HepG2 (cell line): Measurements from ENCODE around the gene TBC1D20. TPM values are rescaled to one million over a fixed set of nuclear protein-coding genes. Genes with fewer than 3 reads are reported as not detected.

Experiments
- AHDC1 ChIP-seq: sonication (generic); formaldehyde crosslinking; IDR thresholded peaks from 2 replicates; pipeline ENCODE4 v1.5.1; 2020; ENCODE audit warnings: mild to moderate bottlenecking, missing genetic modification reagents, borderline replicate concordance
- E2F1 ChIP-seq: sonication (generic); formaldehyde crosslinking; IDR thresholded peaks from 2 replicates; pipeline ENCODE4 v1.5.0; 2020; ENCODE audit warnings: missing genetic modification reagents
- EHMT2 ChIP-seq: fragments of 200-600 bp; sonication (generic); IDR thresholded peaks from 2 replicates; pipeline ENCODE4 v1.7.0; 2017; ENCODE audit warnings: antibody characterized with exemption, low read depth, low read length, borderline replicate concordance
- ERF ChIP-seq: IDR thresholded peaks from 2 replicates; pipeline ENCODE4 v1.6.1; 2018; ENCODE audit warnings: missing biosample characterization, missing genetic modification reagents
- KDM1A ChIP-seq: IDR thresholded peaks from 2 replicates; pipeline ENCODE4 v1.6.1; 2016; ENCODE audit warnings: missing compliant biosample characterization
- MIER2 ChIP-seq: IDR thresholded peaks from 2 replicates; pipeline ENCODE4 v1.6.1; 2016; ENCODE audit warnings: missing biosample characterization, missing genetic modification reagents
- ZBTB44 ChIP-seq: sonication (generic); formaldehyde crosslinking; IDR thresholded peaks from 2 replicates; pipeline ENCODE4 v1.4.0; 2020; ENCODE audit warnings: missing genetic modification reagents
- ZNF564 ChIP-seq: sonication (generic); formaldehyde crosslinking; IDR thresholded peaks from 2 replicates; pipeline ENCODE4 v1.8.1; 2023; ENCODE audit warnings: mild to moderate bottlenecking, missing genetic modification reagents
- ZNF776 ChIP-seq: sonication (generic); formaldehyde crosslinking; IDR thresholded peaks from 2 replicates; pipeline ENCODE4 v1.4.0; 2020; ENCODE audit warnings: mild to moderate bottlenecking, missing genetic modification reagents
- ZNF878 ChIP-seq: sonication (generic); formaldehyde crosslinking; IDR thresholded peaks from 2 replicates; pipeline ENCODE4 v1.8.1; 2023; ENCODE audit warnings: mild to moderate bottlenecking, missing genetic modification reagents, moderate library complexity
- polyA plus RNA-seq, 8 experiments: library from polyadenylated mRNA; depleted of rRNA in 3 of 8; stranded (reverse) in 7 of 8; unstranded in 1 of 8; fragments of >200 nt; fragmentation: Illumina TruSeq in 4 of 8; extraction: Trizol in 4 of 8; gene quantifications; 2 replicates each; pipeline versions ENCODE4 v1.2.1 to v1.2.3, GENCODE V29; 2011 to 2016; ENCODE audit warnings: low read depth in 4 of 8, missing spikeins in 1 of 8, mixed read lengths in 1 of 8; ENCODE audit not compliant: insufficient read depth in 1 of 8
- total RNA-seq, 5 experiments: library from RNA; depleted of rRNA; stranded (reverse); fragments of >200 nt; fragmentation: Illumina TruSeq; extraction: Trizol; gene quantifications; 2 replicates each; pipeline ENCODE4 v1.2.3, GENCODE V29; 2016; ENCODE audit warnings: low read depth in 1 of 5
- TF ChIP-seq, protein P1 (sequence below): sonication (generic); formaldehyde crosslinking; IDR thresholded peaks from 2 replicates; pipeline ENCODE4 v1.4.0; 2020; ENCODE audit warnings: mild to moderate bottlenecking, missing genetic modification reagents

Gene TBC1D20
- total and polyA plus RNA-seq, 2 of the 13 experiments (the other 11 are each of a cell fraction or from before 2014, with no cell fraction given), result 36.6 to 47.1 TPM

DNA sequence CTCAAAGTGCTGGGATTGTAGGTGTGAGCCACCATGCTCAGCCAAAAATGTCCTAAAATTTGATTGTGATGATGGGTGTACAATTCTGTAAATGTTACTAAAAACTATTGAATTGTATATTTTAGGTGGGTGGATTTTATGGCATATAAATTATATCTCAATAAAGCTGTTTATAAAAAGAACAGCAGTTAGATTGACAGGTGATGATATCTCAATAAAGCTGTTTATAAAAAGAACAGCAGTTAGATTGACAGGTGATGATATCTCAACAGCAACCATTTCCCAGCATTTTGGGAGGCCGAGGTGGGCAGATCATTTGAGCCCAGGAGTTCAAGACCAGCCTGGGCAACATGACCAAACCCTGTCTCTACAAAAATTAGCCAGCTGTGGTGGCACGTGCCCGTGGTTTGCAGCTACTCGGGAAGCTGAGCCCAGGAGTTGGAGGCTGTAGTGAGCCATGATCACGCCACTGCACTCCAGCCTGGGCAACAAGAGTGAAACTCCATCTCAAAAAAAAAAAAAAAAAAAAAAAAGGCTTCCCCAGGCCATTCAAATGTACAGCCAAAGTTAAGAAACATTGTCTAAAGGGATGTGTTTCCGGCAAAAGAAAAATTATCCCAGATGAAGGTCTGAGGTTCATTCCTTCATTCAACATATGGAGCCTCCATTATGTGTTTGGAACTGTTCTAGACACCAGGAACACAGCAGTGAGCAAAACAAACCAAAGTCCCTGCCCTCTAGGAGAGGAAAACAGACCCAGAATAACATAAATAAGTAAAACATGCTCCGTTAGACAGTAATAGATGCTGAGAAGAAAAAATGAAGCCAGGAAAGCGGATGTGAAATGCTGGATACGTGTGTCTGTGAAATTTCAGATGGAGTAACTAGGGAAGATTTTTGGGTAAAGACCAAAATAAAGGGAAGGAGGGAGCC lies 55.9 kb downstream of the TBC1D20 start (continued):
- TF ChIP-seq, protein P1, sequence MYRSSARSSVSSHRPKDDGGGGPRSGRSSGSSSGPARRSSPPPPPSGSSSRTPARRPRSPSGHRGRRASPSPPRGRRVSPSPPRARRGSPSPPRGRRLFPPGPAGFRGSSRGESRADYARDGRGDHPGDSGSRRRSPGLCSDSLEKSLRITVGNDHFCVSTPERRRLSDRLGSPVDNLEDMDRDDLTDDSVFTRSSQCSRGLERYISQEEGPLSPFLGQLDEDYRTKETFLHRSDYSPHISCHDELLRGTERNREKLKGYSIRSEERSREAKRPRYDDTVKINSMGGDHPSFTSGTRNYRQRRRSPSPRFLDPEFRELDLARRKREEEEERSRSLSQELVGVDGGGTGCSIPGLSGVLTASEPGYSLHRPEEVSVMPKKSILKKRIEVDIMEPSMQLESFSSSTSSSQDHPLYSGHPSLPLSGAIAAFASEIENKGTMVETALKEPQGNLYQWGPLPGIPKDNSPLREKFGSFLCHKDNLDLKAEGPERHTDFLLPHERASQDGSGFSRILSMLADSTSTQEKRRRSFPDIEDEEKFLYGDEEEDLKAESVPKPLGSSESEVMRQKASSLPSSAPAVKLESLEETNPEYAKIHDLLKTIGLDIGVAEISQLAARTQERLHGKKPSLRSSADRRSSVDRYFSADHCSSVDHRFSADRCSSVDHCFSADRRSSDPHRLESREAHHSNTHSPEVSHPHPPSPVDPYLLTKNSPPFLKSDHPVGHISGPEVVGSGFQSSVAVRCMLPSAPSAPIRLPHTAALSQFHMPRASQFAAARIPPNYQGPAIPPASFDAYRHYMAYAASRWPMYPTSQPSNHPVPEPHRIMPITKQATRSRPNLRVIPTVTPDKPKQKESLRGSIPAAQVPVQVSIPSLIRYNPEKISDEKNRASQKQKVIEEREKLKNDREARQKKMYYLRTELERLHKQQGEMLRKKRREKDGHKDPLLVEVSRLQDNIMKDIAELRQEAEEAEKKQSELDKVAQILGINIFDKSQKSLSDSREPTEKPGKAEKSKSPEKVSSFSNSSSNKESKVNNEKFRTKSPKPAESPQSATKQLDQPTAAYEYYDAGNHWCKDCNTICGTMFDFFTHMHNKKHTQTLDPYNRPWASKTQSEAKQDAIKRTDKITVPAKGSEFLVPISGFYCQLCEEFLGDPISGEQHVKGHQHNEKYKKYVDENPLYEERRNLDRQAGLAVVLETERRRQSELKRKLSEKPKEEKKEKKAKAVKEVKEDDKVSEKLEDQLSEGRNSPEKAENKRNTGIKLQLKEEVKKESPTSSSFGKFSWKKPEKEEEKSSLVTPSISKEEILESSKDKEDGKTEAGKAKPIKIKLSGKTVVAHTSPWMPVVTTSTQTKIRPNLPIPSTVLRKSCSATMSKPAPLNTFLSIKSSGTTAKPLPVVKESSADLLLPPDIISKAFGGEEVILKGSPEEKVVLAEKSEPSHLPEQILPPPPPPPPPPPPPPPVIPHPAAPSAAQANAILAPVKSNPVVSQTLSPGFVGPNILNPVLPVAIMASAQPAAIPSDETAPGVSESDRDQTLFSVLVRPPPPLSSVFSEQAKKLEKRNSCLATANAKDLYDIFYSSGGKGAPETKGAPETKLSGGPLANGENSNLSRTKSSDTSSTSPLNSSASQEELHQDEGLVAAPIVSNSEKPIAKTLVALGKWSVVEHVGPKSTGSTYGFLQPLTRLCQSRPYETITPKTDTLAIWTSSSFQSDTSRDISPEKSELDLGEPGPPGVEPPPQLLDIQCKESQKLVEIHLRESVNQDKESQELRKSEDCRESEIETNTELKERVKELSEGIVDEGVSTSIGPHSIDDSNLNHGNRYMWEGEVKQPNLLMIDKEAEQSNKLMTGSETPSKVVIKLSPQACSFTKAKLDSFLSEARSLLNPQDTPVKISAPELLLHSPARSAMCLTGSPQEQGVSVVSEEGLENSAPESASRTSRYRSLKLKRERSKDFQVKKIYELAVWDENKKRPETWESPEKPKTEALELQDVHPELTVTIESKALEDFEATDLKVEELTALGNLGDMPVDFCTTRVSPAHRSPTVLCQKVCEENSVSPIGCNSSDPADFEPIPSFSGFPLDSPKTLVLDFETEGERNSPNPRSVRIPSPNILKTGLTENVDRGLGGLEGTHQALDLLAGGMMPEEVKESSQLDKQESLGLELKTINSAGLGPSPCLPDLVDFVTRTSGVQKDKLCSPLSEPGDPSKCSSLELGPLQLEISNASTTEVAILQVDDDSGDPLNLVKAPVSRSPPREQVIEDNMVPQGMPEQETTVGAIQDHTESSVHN (CRISPR knock-in tag), result peak; percentile 6; the same call in 1 of the 2 replicates
- TF ChIP-seq KDM1A (CRISPR knock-in tag) (no peak), ZNF564 (CRISPR knock-in tag) (0 out of 2 replicates have a peak, but pooled peaks have one; percentile 50), ZBTB44 (no peak), ERF (no peak), MIER2 (CRISPR knock-in tag) (no peak; the same call in 1 of the 2 replicates), E2F1 (CRISPR knock-in tag) (no peak), AHDC1 (peak; percentile 8; the same call in 1 of the 2 replicates), ZNF776 (CRISPR knock-in tag) (0 out of 2 replicates have a peak, but pooled peaks have one; percentile 0), EHMT2 (no peak), ZNF878 (CRISPR knock-in tag) (no peak)
